Stimulated activated CD8-positive, alpha-beta memory T cell treated with anti-CD3 and anti-CD28 coated beads, Interleukin-12 subunit alpha, Interleukin-12 subunit beta, amount 100 ng/mL, for 24 hours (primary cell): Measurements from ENCODE around the gene PCP2.
"Not testable (repeated sequence)": the region's sequence is repeated elsewhere in the genome, so short reads cannot be mapped to it uniquely, and the experiment has no call there.

ENCODE experiments used
- DNase-seq: peaks from one replicate; pipeline ENCODE4 v3.0.0-alpha.2; 2020; ENCODE audit errors: extremely low read depth

PCP2 gene

DNA sequence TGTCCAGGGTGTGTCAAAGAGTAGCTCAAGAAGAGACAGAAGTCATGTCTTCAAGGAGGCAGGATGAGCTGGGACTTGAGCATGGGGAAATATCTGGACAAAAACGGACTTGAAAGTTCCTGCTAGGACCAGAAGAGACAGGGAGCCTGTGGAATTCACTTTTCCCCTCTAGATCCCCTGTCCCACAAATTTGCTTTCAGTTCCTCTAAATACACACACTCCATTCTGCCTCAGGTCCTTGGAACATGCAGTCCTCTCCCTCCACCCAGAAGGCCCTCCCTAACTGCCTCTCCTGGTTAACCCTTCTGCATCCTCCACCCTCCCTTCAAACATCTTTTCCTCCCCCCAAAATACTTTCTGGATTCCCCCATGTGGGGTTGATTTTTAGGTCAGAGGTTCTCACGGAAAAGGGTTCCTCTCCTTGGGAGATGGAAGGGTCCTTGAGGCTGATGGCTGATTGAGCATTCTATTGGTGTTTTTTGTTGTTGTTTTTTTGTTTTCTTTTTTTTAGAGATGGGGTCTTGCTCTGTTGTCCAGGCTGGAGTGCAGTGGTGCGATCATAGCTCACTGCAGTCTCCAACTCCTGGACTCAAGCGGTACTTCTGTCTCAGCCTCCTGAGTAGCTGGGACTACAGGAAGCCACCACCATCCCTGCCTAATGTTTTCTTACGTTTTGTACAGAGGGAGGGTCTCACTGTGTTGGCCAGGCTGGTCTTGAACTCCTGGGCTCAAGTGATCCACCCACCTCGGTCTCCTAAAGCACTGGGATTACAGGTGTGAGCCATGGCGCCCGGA lies 28.4 kb upstream of the PCP2 start:
- no peak for DNase-seq

DNA sequence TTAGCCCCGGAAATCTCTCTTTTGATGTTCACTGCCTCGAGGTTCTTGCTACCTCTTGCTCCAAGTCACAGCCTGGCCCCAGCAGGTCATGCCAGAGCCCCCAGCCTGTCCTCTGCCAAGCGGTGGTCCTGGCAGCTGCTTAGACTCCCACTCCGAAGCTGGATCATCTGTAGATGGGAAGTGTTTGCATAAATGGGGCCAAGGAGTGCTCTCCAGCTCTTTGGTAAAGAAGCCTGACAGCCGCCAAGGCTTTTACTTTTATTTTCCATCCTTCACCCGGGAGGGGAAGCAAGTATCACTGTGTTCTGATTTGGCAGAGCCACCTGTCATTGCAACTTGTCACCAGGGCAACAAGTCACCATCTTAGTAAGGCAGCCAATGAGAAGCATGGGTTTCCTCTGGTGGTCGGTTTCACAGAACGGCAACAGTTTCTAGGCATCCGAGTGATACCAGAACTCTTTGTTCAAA lies 24.7 kb upstream of the PCP2 start:
- no peak for DNase-seq

DNA sequence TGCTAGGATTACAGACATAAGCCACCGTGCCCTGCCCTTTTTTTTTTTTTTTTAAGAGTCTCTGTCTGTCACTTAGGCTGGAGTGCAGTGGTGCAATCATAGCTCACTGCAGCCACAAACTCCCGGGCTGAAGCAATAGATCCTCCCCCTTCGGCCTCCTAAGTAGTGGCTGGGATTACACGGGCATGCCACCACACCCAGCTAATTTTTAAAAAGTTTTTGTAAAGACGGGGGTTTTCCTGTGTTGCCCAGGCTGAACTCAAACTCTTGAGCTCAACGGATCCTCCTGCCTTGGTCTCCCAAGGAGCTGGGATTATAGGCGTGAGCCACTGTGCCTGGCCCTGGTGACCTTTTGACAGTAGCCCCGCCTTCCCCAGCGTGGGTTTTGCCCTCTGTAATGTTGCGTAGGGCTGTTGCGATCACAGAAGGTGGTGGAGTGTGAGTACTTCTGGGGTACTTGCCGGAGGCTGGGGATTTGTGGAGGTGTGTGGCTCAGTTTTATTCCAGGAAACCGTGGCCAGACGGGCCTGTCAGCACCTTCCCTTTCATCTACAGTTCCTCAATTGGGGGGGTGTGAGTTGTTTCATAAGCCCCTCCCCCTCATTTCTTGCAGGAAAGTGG lies 23.7 kb upstream of the PCP2 start:
- DNase-seq = no peak

DNA sequence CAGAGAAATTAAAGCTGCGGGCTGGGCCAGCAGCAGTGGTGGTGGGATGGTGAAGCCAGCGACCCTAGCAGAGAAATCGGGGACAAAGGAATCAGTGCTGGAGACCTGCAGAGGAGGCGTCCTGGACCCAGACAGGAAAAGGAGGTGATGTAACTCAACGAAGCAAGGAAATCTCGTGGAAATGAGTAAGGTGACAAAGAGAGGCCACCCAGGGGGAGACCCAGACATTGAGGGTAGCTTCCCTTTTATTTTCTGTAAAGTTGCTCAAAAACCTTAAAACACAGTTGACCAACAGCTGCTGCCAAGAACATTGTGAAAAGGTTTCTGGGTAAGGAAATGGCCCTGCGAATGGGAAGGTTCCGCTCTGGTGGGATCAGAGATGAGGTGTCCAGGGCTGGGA lies 22.1 kb upstream of the PCP2 start:
- no peak for DNase-seq

DNA sequence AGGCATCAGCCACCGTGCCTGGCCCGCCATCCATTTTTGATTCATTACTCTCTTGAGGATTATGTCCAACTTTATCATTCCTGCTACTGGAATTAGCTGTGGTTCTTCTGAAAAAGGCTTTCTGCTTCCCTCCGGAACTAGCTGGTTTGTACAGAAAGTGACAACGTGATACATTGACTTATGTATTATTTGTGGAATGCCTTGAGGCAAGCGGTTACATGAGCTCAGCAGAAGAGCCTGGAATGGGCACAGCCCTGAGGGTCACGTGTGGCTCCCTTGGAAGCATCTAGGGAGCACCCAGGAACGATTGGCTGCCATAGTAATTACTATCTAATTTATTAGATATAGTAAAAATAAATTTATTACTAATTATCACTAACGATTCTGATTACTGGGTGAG lies 20.9 kb upstream of the PCP2 start:
- DNase-seq = no peak

DNA sequence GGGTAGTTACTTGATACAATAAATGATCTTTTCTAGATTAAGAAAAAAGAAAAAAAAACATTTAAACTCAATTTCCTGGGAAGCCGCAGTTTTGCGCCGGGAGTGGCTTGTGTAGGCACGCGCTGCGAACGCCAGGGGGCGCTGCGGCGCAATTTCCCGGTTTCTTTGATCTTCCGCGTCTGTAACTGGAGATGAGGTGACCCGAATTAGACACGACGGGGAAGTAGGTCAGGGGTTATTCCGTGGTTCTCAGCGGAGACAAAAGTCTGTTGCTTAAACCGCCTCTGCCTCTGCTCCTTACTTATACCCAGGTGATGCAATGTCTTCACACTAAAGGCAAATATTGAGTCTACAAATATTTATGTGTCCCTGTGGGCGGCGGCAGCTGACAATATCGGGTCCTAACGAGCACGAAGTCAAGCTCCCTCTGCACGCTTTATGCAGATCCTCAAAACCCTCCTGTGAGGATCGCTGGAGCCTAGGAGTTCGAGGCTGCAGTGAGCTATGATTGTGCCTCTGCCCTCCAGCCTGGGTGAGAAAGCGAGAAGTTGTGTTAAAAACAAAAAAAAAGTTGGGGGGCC lies 18.6 kb upstream of the PCP2 start:
- no peak for DNase-seq

DNA sequence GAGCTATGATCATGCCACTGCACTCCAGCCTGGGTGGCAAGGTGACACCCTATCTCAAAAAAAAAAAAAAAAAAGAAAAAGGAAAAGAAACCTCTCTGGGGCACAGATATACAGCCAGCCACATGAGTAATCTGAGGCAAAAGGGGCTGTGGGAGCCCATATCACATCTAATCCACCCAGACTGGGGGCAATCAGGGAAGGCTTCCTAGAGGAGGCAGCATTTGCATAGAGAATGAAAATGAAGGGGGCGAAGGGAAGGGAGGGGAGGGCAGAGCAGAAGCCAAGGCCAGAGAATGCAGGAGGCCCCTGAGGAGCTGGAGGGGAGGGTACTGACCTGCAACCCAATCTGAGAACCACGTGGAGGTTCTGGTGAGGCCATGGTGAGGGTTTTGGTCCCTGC lies 16.6 kb upstream of the PCP2 start:
- DNase-seq = no peak

DNA sequence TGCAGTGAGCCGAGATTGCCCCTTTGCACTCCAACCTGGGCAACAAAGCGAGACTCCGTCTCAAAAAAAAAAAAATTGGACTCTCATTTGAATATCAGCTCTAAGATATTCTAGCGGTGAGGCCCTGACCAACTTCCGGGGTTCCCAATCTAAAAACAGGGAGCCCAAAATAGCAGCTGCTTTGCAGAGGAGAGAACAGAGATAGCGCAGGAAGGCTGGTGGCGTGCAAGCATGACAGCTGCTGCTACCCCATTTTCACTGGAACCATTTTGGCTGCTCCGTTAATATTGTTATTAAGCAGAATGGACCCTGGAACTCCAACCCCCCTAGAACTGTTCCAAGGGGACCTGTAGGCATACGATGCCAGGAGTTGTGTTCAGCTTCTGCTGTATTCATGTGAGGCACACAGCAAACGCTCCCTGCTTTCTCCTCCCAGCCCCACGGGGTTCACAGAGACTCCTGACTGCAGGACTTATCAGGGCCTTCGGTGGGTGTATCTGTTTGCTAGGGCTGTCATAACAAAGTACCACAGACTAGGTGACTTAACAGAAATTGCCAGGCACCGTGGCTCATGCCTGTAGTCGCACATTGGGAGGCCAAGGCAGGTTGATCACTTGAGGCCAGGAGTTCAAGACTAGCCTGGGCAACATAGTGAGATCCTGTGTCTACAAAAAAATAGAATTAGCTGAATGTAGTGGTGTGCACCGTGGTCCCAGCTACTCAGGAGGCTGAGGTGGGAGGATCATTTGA lies 14.9 kb upstream of the PCP2 start:
- DNase-seq = no peak

DNA sequence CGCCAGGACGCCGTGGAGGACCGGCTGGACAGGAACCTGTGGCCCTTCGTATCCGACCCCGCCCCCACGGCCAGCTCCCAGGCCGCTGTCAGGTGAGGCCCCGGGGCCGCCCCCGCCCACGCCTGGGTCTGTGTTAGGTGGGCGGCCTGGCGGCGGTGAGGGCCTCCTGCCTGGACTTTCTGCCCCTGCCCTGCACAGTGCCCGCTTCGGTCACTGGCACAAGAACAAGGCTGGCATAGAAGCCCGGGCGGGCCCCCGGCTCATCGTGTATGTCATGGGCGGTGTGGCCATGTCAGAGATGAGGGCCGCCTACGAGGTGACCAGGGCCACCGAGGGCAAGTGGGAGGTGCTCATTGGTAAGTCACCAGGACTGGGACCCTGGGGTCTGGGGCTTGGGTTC lies 13.6 kb upstream of the PCP2 start:
- no peak for DNase-seq

DNA sequence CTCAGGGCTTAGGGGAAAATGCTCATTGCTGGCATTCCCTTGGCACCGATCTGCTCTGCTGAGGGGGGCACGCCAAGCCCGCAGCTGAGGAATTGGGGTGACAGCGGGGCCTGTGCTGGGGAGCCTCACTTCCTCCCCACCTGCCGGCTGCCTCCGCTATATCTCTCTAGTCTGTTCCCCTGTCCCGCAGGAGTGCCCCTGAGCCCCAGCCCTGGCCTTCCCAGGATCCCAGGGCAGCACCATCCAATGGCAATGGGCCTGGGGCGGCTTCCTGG lies 12.8 kb upstream of the PCP2 start:
- no peak for DNase-seq

DNA sequence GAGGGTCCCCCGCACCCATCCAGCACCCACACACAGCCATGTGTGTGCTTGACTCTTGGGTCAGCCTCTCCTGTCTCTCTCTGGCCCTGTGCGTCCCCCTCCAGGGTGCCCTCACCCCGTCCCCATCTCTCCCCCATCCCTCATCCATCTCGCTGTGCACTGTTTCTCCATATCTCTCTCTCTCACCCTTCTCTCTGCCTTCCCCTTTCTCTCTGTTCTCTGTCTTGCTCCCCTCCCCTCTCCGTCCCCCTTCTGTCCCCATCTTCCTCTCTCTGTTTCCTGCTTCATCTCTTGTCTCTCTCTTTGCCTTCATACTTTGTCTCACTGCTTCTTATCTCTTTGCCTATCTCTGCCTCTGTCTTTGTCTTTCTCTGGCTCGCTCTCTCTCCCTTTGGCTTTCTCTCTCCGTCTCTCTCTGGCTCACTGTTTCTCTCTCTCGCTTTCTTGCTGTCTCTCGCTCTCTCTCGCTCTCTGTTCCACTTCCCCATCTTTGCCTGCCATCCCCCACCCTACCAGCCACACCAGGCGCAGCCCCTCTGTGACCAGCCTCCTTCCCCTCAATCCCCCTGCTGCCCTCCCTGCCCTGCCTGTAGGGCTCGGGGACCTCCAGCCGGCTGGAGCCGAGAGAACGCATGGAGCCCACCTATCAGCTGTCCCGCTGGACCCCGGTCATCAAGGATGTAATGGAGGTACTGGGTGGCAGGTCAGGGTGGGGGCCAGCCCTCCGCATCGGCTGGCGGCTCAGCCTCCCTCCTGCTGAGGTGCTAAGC lies 12.3 kb upstream of the PCP2 start:
- no peak for DNase-seq

DNA sequence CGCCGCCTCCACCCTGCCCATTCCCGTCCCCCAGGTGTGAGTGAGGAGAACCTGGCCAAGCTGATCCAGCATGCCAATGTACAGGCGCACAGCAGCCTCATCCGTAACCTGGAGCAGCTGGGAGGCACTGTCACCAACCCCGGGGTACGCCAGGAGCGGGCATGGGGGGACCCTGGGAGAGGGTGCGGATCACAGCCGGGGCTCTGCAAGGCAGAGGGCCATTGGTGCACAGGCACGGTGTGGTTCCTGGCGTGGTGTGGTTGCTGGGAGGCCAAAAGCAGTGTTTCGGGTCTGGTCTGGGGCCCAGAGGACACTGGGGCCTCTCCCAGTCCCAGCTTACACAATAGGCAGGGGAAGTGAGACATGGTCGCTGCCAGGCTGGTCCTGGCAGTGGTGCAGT lies 11.6 kb upstream of the PCP2 start:
- no peak for DNase-seq

DNA sequence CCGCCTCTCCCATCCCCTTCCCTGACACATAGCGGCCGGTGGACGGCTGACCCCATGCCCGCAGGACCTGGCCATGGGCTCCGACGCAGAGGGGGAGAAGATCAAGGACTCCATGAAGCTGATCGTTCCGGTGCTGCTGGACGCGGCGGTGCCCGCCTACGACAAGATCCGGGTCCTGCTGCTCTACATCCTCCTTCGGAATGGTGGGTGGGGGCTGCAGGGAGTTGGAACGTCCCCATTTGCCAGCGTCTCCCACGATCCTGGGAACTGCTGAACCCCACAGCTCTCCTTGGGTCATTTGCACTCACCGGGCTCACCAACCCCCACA lies 11.0 kb upstream of the PCP2 start:
- no peak for DNase-seq

DNA sequence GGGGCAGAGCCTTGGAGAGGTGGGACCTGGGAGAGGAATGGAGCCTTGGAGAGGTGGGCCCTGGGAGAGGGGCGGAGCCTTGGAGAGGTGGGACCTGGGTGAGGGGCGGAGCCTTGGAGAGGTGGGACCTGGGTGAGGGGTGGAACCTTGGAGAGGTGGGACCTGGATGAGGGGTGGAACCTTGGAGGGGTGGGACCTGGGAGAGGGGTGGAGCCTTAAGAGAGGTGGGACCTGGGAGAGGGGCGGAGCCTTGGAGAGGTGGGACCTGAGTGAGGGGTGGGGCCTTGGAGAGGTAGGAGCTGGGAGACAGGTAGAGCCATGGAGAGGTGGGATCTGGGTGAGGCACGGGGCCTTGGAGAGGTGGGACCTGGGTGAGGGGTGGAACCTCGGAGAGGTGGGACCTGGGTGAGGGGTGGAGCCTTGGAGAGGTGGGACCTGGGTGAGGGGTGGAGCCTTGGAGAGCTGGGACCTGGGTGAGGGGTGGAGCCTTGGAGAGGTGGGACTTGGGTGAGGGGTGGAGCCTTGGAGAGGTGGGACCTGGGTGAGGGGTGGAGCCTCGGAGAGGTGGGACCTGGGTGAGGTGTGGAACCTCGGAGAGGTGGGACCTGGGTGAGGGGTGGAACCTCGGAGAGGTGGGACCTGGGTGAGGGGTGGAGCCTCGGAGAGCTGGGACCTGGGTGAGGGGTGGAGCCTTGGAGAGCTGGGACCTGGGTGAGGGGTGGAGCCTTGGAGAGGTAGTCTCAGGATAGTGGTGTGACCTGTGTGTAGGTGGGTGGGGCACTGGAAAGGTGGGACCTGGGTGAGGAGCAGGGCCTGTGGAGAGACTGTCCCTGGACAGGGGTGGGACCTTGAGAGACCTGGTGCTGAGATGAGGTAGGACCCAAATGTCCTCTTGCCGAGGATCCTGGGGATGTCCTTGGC lies 10.4 kb upstream of the PCP2 start:
- not testable (repeated sequence) for DNase-seq

DNA sequence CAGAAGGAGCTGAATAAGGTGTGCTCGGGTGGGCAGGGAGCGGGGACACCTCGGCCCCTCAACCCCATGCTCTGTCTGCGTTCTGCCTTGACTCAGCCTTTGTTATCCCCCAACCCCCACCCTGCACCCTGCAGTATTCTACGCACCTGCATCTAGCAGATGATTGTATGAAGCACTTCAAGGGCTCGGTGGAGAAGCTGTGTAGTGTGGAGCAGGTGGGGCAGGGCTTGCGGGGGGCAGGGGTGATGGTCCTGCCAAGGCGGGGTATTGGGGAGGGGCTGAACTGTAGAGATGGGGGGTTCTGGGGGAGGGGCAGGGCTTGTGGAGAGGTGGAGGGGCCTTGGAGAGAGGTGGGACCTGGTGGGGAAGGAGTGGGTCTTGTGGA lies 9.5 kb upstream of the PCP2 start:
- no peak for DNase-seq

DNA sequence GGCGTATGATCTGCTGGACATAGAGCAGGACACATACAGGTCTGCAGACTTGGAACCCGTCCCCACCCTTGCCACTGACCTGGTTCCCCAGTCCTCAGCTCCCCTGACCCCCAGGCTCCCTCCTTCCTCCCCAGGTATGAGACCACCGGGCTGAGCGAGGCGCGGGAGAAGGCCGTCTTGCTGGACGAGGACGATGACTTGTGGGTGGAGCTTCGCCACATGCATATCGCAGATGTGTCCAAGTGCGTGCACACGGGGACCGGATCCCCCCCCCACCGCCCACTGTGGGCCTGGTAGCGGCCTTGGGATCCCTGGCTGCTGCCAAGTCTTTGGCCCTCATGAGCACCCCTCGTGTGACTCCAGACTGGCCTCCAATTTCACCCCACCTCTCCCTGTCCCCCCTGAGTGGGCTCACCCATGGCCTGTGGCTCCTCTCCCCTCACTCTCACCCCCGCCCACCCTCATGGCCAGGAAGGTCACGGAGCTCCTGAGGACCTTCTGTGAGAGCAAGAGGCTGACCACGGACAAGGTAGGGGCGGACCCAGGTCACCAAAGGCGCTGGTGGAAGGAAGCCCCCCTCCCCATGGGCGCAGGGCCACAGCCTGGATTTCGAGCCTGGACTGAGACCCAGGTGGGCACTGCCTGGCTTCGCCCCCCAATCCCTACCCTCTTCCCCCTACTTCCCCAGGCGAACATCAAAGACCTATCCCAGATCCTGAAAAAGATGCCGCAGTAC lies 8.9 kb upstream of the PCP2 start:
- DNase-seq = no peak

DNA sequence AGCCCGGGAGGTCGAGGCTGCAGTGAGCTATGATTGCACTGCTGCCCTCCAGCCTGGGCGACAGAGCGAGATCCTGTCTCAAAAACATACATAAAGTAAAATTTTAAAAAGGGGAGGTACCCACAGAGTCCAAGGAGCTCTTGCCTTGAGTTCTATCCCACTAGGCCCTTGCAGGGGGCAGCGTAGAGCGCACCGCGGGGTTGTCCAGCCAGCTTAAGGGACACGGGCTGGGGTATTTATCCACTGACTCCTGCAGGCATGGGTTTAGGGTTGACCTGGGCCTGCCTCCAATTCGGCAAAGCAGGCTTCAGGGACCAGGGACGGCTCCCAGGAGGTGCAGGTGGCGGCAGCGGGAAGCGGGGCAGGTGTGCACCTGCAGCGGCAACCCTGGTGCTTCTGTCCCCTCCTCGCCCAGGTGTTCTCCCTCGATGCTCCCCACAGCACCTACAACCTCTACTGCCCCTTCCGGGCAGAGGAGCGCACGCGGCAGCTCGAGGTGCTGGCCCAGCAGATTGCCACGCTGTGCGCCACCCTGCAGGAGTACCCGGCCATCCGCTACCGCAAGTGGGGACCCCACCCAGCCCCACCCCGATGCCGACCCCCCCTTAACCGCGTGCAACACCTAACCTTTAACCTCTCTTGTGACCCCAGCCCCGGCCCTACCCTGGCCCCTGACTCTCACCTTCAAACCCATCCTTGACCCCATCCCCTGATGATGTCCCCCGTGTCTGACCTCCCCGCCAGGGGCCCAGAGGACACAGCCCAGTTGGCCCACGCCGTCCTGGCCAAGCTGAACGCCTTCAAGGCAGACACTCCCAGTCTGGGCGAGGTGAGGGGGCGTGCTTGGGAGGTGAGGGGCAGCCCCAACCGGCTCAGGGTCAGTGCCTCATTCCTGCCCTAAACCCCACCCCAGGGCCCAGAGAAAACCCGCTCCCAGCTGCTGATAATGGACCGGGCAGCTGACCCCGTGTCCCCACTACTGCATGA lies 8.1 kb upstream of the PCP2 start:
- DNase-seq = no peak

DNA sequence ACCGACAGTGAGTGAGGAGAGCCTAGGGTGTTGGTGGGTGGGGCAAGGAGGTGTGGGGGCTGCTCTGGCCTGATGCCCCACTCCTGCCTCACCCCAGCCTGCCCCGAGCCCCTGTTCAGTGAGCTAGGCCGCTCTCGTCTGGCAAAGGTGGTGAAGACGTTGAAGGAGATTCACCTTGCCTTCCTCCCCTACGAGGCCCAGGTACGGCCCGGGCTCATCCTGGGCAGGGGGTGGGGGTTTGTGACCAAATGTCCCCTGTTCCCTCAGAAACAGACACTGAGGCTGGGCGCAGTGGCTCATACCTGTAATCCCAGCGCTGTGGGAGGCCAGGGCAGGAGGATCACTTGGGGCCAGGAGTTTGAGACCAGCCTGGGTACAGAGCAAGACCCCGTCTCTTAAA lies 7.3 kb upstream of the PCP2 start:
- DNase-seq = no peak

DNA sequence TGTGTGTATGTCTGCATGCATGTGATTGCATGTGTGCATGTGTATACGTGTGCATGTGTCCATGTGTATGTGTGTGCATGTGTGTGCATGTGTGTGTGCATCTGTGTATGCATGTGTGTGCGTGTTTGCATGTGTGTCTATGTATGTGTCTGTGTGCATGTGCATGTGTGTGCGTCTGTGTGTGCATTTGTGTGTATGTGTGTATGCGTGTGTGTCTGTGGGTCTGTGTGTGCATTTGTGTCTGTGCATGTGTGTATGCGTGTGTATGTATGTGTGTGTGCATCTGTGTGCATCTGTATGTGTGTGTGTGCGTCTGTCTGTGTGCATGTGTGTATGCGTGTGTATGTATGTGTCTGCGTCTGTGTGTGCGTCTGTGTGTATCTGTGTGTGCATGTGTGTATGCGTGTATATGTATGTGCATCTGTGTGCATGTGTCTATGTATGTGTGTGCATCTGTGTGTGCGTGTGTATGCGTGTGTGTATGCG lies 6.4 kb upstream of the PCP2 start:
- no peak for DNase-seq
